ENCODE results near the gene NKTR. TPM values are rescaled to one million over a fixed set of nuclear protein-coding genes. Genes with fewer than 3 reads are reported as not detected.
A peak's percentile ranks its signal among the peaks of the same experiment; 100 is the strongest.

Gene NKTR
- total RNA-seq, 1 donor from 2014 or later = 87.3 TPM

GRCh38 chr3:42635111-42635510 lies 34.6 kb downstream of the NKTR start:
- Histone ChIP-seq H3K27ac (no peak overlapping the region), H3K27me3 (ENCODE audit: low read depth) (no peaks in the 10 kb centered on the region), H3K4me1 (peaks cover 4% of the 10 kb centered on the region), H3K9me3 (no peaks in the 10 kb centered on the region), H3K36me3 (peaks cover 100% of the 10 kb centered on the region), H3K4me3 (no peak overlapping the region)
- intact Hi-C loops (cut with DNase I) = no loop called here
- peak; percentile 29 to 59 for ATAC-seq
- no peak for DNase-seq
- TF ChIP-seq CTCF (IDR thresholded peaks at IDR 0.05) = no peak

GRCh38 chr3:42637001-42637400 lies 36.5 kb downstream of the NKTR start:
- no peak for TF ChIP-seq CTCF (IDR thresholded peaks at IDR 0.05)
- Histone ChIP-seq H3K9me3 (no peaks in the 10 kb centered on the region), H3K27me3 (ENCODE audit: low read depth) (no peaks in the 10 kb centered on the region), H3K4me3 (no peak overlapping the region), H3K27ac (no peak overlapping the region), H3K4me1 (peaks cover 4% of the 10 kb centered on the region), H3K36me3 (peaks cover 100% of the 10 kb centered on the region)
- intact Hi-C loops (cut with DNase I) = no loop called here
- DNase-seq (no peak), ATAC-seq (no peak)

GRCh38 chr3:42638339-42638842 lies 37.9 kb downstream of the NKTR start:
- DNase-seq = no peak
- H3K27ac ChIP-seq = peak overlapping the region; percentile 25
- peak overlapping the region; percentile 9 for H3K4me3 ChIP-seq
- no peak for TF ChIP-seq CTCF (IDR thresholded peaks at IDR 0.05)
- intact Hi-C loops (cut with DNase I) = no loop called here
- peaks cover 4% of the 10 kb centered on the region for H3K4me1 ChIP-seq
- H3K27me3 ChIP-seq (ENCODE audit: low read depth) = no peaks in the 10 kb centered on the region
- no peaks in the 10 kb centered on the region for H3K9me3 ChIP-seq
- peaks cover 100% of the 10 kb centered on the region for H3K36me3 ChIP-seq
- no peak for ATAC-seq

- Histone ChIP-seq H3K27ac (no peak overlapping the region), H3K9me3 (no peaks in the 10 kb centered on the region), H3K4me1 (peaks cover 4% of the 10 kb centered on the region), H3K4me3 (no peak overlapping the region), H3K36me3 (peaks cover 100% of the 10 kb centered on the region), H3K27me3 (ENCODE audit: low read depth) (no peaks in the 10 kb centered on the region)
- DNase-seq (no peak), ATAC-seq (no peak)
- no peak for TF ChIP-seq CTCF (IDR thresholded peaks at IDR 0.05)
- intact Hi-C loops (cut with DNase I) = no loop called here
Measured at GRCh38 chr3:42639192-42639591, 38.7 kb downstream of the NKTR start.

GRCh38 chr3:42640129-42640528 lies 39.6 kb downstream of the NKTR start:
- Histone ChIP-seq H3K4me3 (no peak overlapping the region), H3K27me3 (ENCODE audit: low read depth) (no peaks in the 10 kb centered on the region), H3K36me3 (peaks cover 100% of the 10 kb centered on the region), H3K9me3 (no peaks in the 10 kb centered on the region), H3K27ac (no peak overlapping the region), H3K4me1 (peaks cover 4% of the 10 kb centered on the region)
- ATAC-seq (no peak), DNase-seq (no peak)
- TF ChIP-seq CTCF (IDR thresholded peaks at IDR 0.05) = no peak
- intact Hi-C loops (cut with DNase I) = no loop called here

Data from lower lobe of right lung (tissue), 2 donors.